Right lobe of liver (tissue), 4 donors: ENCODE data around the gene PSMD5.

Experiments used
- POLR2A ChIP-seq: fragments of 450-650 bp; IDR thresholded peaks from one replicate; pipeline ENCODE4 v1.6.1; 2017; ENCODE audit warnings: antibody characterized with exemption, mild to moderate bottlenecking
- TF ChIP-seq, protein P1 (sequence below), 4 donors: fragments of 200-600 bp in 3 of 4; fragments of 450-650 bp in 1 of 4; IDR thresholded peaks; one replicate each; pipeline versions ENCODE4 v1.5.1 to v1.8.0; 2016 to 2022; ENCODE audit warnings: antibody characterized with exemption in 4 of 4, mild to moderate bottlenecking in 2 of 4
- donor health status: DM: no; HTN: no; CAD: no.
- donor health status: DM: no; HTN: no; CAD: no.
- donor health status: DM: no; HTN: yes; CAD: no.

GRCh38 chr9:120778758-120779157, 64.0 kb downstream of the PSMD5 start:
- TF ChIP-seq POLR2A, result no peak
- TF ChIP-seq, protein P1, sequence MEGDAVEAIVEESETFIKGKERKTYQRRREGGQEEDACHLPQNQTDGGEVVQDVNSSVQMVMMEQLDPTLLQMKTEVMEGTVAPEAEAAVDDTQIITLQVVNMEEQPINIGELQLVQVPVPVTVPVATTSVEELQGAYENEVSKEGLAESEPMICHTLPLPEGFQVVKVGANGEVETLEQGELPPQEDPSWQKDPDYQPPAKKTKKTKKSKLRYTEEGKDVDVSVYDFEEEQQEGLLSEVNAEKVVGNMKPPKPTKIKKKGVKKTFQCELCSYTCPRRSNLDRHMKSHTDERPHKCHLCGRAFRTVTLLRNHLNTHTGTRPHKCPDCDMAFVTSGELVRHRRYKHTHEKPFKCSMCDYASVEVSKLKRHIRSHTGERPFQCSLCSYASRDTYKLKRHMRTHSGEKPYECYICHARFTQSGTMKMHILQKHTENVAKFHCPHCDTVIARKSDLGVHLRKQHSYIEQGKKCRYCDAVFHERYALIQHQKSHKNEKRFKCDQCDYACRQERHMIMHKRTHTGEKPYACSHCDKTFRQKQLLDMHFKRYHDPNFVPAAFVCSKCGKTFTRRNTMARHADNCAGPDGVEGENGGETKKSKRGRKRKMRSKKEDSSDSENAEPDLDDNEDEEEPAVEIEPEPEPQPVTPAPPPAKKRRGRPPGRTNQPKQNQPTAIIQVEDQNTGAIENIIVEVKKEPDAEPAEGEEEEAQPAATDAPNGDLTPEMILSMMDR (IDR thresholded peaks at IDR 0.05), result no peak
